ENCODE measurements around the gene OR2L8.

GRCh38 chr1:247966532-247967204 lies 18.0 kb downstream of the OR2L8 start:
- no peak for TF ChIP-seq CTCF (IDR thresholded peaks at IDR 0.05 in 2 of 3, conservative IDR thresholded peaks at IDR 0.05 in 1 of 3; ENCODE audit: insufficient read depth in 2 of 3, low read depth in 1 of 3, low read length in 3 of 3)
- TF ChIP-seq KAT8 (IDR thresholded peaks at IDR 0.05; ENCODE audit: low read depth), result no peak
- no peak for TF ChIP-seq TAF1 (IDR thresholded peaks at IDR 0.05; ENCODE audit: control insufficient read depth, extremely low read depth, insufficient read depth, low read length, severe bottlenecking)
- no peak for TF ChIP-seq POLR2A (conservative IDR thresholded peaks at IDR 0.05)
- no peak for TF ChIP-seq ZNF76 (CRISPR knock-in tag; IDR thresholded peaks at IDR 0.05; ENCODE audit: borderline replicate concordance)
- TF ChIP-seq MAX (CRISPR knock-in tag; IDR thresholded peaks at IDR 0.05), result no peak
- TF ChIP-seq, protein P1, sequence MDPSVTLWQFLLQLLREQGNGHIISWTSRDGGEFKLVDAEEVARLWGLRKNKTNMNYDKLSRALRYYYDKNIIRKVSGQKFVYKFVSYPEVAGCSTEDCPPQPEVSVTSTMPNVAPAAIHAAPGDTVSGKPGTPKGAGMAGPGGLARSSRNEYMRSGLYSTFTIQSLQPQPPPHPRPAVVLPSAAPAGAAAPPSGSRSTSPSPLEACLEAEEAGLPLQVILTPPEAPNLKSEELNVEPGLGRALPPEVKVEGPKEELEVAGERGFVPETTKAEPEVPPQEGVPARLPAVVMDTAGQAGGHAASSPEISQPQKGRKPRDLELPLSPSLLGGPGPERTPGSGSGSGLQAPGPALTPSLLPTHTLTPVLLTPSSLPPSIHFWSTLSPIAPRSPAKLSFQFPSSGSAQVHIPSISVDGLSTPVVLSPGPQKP (CRISPR knock-in tag; IDR thresholded peaks at IDR 0.05), result no peak
- no peak for TF ChIP-seq ZNF263 (CRISPR knock-in tag; IDR thresholded peaks at IDR 0.05; ENCODE audit: borderline replicate concordance)

Measured in K562 (cell line).